ENCODE results near the gene XPC. TPM values are rescaled to one million over a fixed set of nuclear protein-coding genes. Genes with fewer than 3 reads are reported as not detected.

XPC gene
- total RNA-seq, 2 experiments from 2014 or later, result 22.7 to 38.6 TPM

DNA sequence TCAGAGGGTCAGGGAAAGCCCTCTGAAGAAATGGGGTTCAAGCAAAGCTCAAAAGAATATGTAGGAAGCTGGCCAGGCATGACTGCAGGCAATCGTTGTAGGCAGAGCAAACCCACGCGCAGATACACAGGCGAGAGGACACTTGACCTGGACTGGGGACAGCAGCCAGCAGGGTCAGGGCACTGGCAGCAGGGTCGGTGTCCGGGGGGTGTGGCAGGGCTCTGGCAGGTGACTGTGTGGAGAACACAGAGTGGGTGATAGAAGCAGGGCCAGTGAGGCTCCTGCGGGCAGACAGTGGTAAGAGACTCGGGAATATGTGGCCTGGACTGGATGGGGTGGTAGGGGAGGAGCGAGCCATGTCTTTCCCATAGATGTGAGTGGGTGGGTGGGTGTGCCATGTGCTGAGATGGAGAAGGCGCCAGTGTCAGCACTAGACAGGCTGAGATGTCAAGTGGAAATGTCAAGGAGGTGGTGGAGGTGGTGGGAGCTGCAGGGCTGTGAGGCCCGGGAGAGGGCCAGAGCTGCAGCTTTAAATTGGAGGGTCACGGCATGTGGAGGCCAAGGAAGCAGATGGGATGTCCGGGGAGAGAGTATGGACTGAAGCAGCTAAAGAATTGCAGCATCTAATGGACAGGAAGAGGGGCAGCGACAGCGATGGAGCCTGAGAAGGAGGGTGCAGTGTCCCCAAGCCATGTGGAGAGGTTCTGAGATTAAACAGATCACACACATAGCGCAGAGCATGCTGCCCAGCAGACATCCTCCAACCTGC, 40.1 kb downstream of the XPC start:
- no peaks in the 10 kb centered on the region for H3K9me2 ChIP-seq (ENCODE audit: insufficient read depth, low read length)
- H3K27ac ChIP-seq (ENCODE audit: low read depth, low read length, poor library complexity, severe bottlenecking), result no peak overlapping the region
- no peak overlapping the region for H3K4me2 ChIP-seq (ENCODE audit: low read length)
- peaks cover 23% of the 10 kb centered on the region; the same call in 1 of the 2 replicates for H3K36me3 ChIP-seq (ENCODE audit: insufficient read depth, low read length)
- H2AFZ ChIP-seq (ENCODE audit: low read length), result no peak overlapping the region
- no TSS peak for BruUV-seq (replicated peaks)
- intact Hi-C loops (cut with micrococcal nuclease; ENCODE audit: unreplicated experiment), result no loop called here
- H4K20me1 ChIP-seq (ENCODE audit: insufficient read depth, low read length), result no peaks in the 10 kb centered on the region
- DNase-seq (ENCODE audit: low spot score), result no peak
- no peaks in the 10 kb centered on the region for H3K4me1 ChIP-seq (ENCODE audit: insufficient read depth, low read length, poor library complexity, severe bottlenecking)
- no peaks in the 10 kb centered on the region for H3K79me2 ChIP-seq (ENCODE audit: insufficient read depth, low read depth, low read length)
- H3K4me3 ChIP-seq (ENCODE audit: low read depth, low read length, poor library complexity, severe bottlenecking), result no peak overlapping the region
- ChIA-PET POLR2A (no interaction called here), CTCF (ENCODE audit: unreplicated experiment) (no interaction called here)
- no peak for TF ChIP-seq EZH2phosphoT487 (IDR thresholded peaks at IDR 0.05; ENCODE audit: borderline replicate concordance, low read depth, low read length)
- TF ChIP-seq, protein P1, sequence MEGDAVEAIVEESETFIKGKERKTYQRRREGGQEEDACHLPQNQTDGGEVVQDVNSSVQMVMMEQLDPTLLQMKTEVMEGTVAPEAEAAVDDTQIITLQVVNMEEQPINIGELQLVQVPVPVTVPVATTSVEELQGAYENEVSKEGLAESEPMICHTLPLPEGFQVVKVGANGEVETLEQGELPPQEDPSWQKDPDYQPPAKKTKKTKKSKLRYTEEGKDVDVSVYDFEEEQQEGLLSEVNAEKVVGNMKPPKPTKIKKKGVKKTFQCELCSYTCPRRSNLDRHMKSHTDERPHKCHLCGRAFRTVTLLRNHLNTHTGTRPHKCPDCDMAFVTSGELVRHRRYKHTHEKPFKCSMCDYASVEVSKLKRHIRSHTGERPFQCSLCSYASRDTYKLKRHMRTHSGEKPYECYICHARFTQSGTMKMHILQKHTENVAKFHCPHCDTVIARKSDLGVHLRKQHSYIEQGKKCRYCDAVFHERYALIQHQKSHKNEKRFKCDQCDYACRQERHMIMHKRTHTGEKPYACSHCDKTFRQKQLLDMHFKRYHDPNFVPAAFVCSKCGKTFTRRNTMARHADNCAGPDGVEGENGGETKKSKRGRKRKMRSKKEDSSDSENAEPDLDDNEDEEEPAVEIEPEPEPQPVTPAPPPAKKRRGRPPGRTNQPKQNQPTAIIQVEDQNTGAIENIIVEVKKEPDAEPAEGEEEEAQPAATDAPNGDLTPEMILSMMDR (conservative IDR thresholded peaks at IDR 0.05; ENCODE audit: low read length), result no peak
- no peaks in the 10 kb centered on the region for H3K9me3 ChIP-seq (ENCODE audit: low read length)

DNA sequence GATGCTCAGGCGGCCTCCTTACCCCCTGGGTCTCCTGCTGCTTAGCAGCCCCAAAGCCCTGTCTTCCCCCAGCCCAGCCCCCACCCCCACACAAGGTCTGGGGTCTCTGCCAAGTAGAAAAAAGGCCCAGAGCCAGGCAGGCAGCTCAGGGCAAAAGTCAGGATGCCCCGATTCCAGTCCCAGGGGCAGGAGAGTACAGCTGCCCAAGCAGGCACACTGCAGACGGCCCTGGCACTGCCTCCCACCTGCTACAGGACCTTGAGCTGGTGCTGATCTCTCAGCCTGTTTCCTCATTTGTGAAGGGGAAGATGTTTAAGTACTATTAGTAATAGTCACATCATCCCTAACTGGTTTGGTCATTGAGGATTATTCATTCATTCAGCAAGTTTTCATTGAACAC, 41.0 kb downstream of the XPC start:
- CTCF ChIA-PET (ENCODE audit: unreplicated experiment), result no interaction called here
- no peaks in the 10 kb centered on the region for H3K9me3 ChIP-seq (ENCODE audit: low read length)
- H3K27ac ChIP-seq (ENCODE audit: low read depth, low read length, poor library complexity, severe bottlenecking), result no peak overlapping the region
- no peaks in the 10 kb centered on the region for H3K9me2 ChIP-seq (ENCODE audit: insufficient read depth, low read length)
- no peak overlapping the region for H2AFZ ChIP-seq (ENCODE audit: low read length)
- no peaks in the 10 kb centered on the region for H4K20me1 ChIP-seq (ENCODE audit: insufficient read depth, low read length)
- POLR2A ChIA-PET, result no interaction called here
- peaks cover 31% of the 10 kb centered on the region; the same call in 1 of the 2 replicates for H3K36me3 ChIP-seq (ENCODE audit: insufficient read depth, low read length)
- no peaks in the 10 kb centered on the region for H3K4me1 ChIP-seq (ENCODE audit: insufficient read depth, low read length, poor library complexity, severe bottlenecking)
- no peaks in the 10 kb centered on the region for H3K79me2 ChIP-seq (ENCODE audit: insufficient read depth, low read depth, low read length)
- no TSS peak for BruUV-seq (replicated peaks)
- no peak for TF ChIP-seq EZH2phosphoT487 (IDR thresholded peaks at IDR 0.05; ENCODE audit: borderline replicate concordance, low read depth, low read length)
- TF ChIP-seq, protein P1 (conservative IDR thresholded peaks at IDR 0.05; ENCODE audit: low read length), result no peak
- no peak overlapping the region for H3K4me3 ChIP-seq (ENCODE audit: low read depth, low read length, poor library complexity, severe bottlenecking)
- no peak for DNase-seq (ENCODE audit: low spot score)
- no peak overlapping the region for H3K4me2 ChIP-seq (ENCODE audit: low read length)
- intact Hi-C loops (cut with micrococcal nuclease; ENCODE audit: unreplicated experiment), result no loop called here

DNA sequence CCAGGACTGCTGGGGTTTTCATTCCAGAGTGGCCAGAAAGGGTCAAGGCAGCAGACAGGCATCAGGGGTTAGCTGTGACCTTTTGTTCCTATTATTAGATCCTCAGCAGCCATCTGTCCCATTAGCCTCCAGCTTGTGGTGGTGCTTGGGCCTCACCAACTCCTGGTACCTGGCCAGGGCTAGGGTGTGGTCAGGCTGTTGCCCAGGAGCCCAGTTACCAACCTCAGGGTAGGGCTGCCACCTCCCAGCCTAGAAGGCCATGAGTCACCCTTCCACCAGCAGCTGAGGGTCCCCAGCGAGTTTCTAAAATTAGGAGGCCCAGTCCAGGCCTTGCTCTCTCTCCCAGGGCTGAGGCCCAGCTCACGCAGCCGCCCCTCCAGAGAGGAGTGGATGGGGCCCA, 41.4 kb downstream of the XPC start:
- Histone ChIP-seq H2AFZ (ENCODE audit: low read length) (no peak overlapping the region), H3K36me3 (ENCODE audit: insufficient read depth, low read length) (peaks cover 34% of the 10 kb centered on the region; the same call in 1 of the 2 replicates), H3K79me2 (ENCODE audit: insufficient read depth, low read depth, low read length) (no peaks in the 10 kb centered on the region), H3K27ac (ENCODE audit: low read depth, low read length, poor library complexity, severe bottlenecking) (no peak overlapping the region), H3K9me3 (ENCODE audit: low read length) (no peaks in the 10 kb centered on the region), H3K4me1 (ENCODE audit: insufficient read depth, low read length, poor library complexity, severe bottlenecking) (no peaks in the 10 kb centered on the region), H3K9me2 (ENCODE audit: insufficient read depth, low read length) (no peaks in the 10 kb centered on the region), H3K4me2 (ENCODE audit: low read length) (no peak overlapping the region), H3K4me3 (ENCODE audit: low read depth, low read length, poor library complexity, severe bottlenecking) (no peak overlapping the region), H4K20me1 (ENCODE audit: insufficient read depth, low read length) (no peaks in the 10 kb centered on the region)
- TF ChIP-seq, protein P1 (conservative IDR thresholded peaks at IDR 0.05; ENCODE audit: low read length), result no peak
- TF ChIP-seq EZH2phosphoT487 (IDR thresholded peaks at IDR 0.05; ENCODE audit: borderline replicate concordance, low read depth, low read length), result no peak
- POLR2A ChIA-PET, result no interaction called here
- DNase-seq (ENCODE audit: low spot score), result no peak
- intact Hi-C loops (cut with micrococcal nuclease; ENCODE audit: unreplicated experiment), result no loop called here
- CTCF ChIA-PET (ENCODE audit: unreplicated experiment), result no interaction called here
- BruUV-seq (replicated peaks), result no TSS peak

Measured in OCI-LY7 (cell line).